K562 (cell line): ENCODE measurements around the gene ATG13. TPM values are rescaled to one million over a fixed set of nuclear protein-coding genes. Genes with fewer than 3 reads are reported as not detected.

Experiments
- BCL6 ChIP-seq: fragments of 250-450 bp; sonication (Bioruptor Pico); IDR thresholded peaks from 2 replicates; pipeline ENCODE4 v1.4.0; 2020
- CCNT2 ChIP-seq: IDR thresholded peaks from 2 replicates; pipeline ENCODE4 v1.6.1; 2011; ENCODE audit warnings: borderline replicate concordance, low read depth, mild to moderate bottlenecking, moderate library complexity, mixed read lengths, low read length; ENCODE audit not compliant: insufficient read length; ENCODE audit errors: extremely low read depth
- FOSL1 ChIP-seq: fragments of 200-800 bp; sonication (Bioruptor generic); conservative IDR thresholded peaks from 2 replicates; pipeline ENCODE4 v1.6.1; 2016; ENCODE audit warnings: missing genetic modification characterization, missing compliant biosample characterization
- HDAC1 ChIP-seq, 2 experiments: fragments of 450-650 bp; IDR thresholded peaks; 2 replicates each; pipeline ENCODE4 v1.6.1; 2016 to 2017; ENCODE audit warnings: inconsistent platforms in 1 of 2, mild to moderate bottlenecking in 1 of 2, moderate library complexity in 1 of 2
- MAFG ChIP-seq: fragments of 450-650 bp; conservative IDR thresholded peaks from 2 replicates; pipeline ENCODE4 v1.6.1; 2016; ENCODE audit warnings: missing genetic modification characterization, missing compliant biosample characterization
- NR2C2 ChIP-seq, 2 experiments: fragments of 200-800 bp in 1 of 2; sonication (Bioruptor generic) in 1 of 2; sonication (generic) in 1 of 2; formaldehyde crosslinking in 1 of 2; IDR thresholded peaks; 2 replicates each; pipeline versions ENCODE4 v1.6.1 to v1.8.0; 2016 to 2022; ENCODE audit warnings: mild to moderate bottlenecking in 1 of 2, missing compliant biosample characterization in 1 of 2, missing genetic modification characterization in 1 of 2, missing genetic modification reagents in 1 of 2
- PHF21A ChIP-seq: fragments of 450-650 bp; IDR thresholded peaks from 2 replicates; pipeline ENCODE4 v1.6.1; 2017; ENCODE audit warnings: low read depth, borderline replicate concordance
- RNF2 ChIP-seq: sonication (generic); IDR thresholded peaks from 2 replicates; pipeline ENCODE4 v1.6.1; 2016
- SRSF1 ChIP-seq: fragments of 200-400 bp; formaldehyde crosslinking; IDR thresholded peaks from 2 replicates; pipeline ENCODE4 v1.6.1; 2017; ENCODE audit warnings: mild to moderate bottlenecking, low read depth, low read length, moderate library complexity
- TEAD4 ChIP-seq, 2 experiments: sonication (generic) in 1 of 2; formaldehyde crosslinking in 1 of 2; IDR thresholded peaks; 2 replicates each; pipeline versions ENCODE4 v1.6.1 to v1.8.0; 2012 to 2022; ENCODE audit warnings: borderline replicate concordance in 1 of 2, inconsistent platforms in 1 of 2, low read length in 1 of 2, mild to moderate bottlenecking in 1 of 2, missing genetic modification reagents in 1 of 2
- TRIM24 ChIP-seq, 2 experiments: fragments of 450-650 bp; IDR thresholded peaks; 2 replicates each; pipeline ENCODE4 v1.6.1; 2016
- ZFP30 ChIP-seq: fragments of 250-450 bp; sonication (Bioruptor Pico); IDR thresholded peaks from 2 replicates; pipeline ENCODE4 v1.8.0; 2022; ENCODE audit warnings: moderate library complexity, mild to moderate bottlenecking, inconsistent platforms, borderline replicate concordance
- ZKSCAN1 ChIP-seq: fragments of 150-350 bp; IDR thresholded peaks from 2 replicates; pipeline ENCODE4 v1.6.1; 2016; ENCODE audit warnings: low read depth, low read length
- polyA plus RNA-seq, 8 experiments: library from polyadenylated mRNA; depleted of rRNA in 4 of 8; stranded (reverse) in 5 of 8; unstranded in 3 of 8; fragments of >200 nt; fragmentation: Nextera tagmentation in 2 of 8; fragmentation: Illumina TruSeq in 1 of 8; extraction: Ambion mirVana in 2 of 8; extraction: Trizol in 1 of 8; gene quantifications; 2 replicates each; pipeline versions ENCODE4 v1.2.1 to v1.2.3, GENCODE V29; 2011 to 2014; ENCODE audit warnings: inconsistent platforms in 1 of 8, missing spikeins in 1 of 8
- total RNA-seq, 7 experiments: library from RNA; depleted of rRNA in 6 of 7; stranded (reverse); fragments of >200 nt in 6 of 7; fragmentation: Illumina TruSeq in 2 of 7; extraction: Trizol in 2 of 7; gene quantifications; 2 replicates each; pipeline versions ENCODE4 v1.2.1 to v1.2.3, GENCODE V29; 2011 to 2021; ENCODE audit warnings: low replicate concordance in 1 of 7
- TF ChIP-seq, protein P1 (sequence below): fragments of 450-650 bp; conservative IDR thresholded peaks from 2 replicates; pipeline ENCODE4 v1.6.1; 2016; ENCODE audit warnings: missing genetic modification characterization, low read depth, mild to moderate bottlenecking, control low read depth, missing compliant biosample characterization
- TF ChIP-seq, protein P2 (sequence below): fragments of 250-450 bp; sonication (Bioruptor Pico); IDR thresholded peaks from 2 replicates; pipeline ENCODE4 v1.4.0; 2020; ENCODE audit warnings: mild to moderate bottlenecking, moderate library complexity, borderline replicate concordance
- TF ChIP-seq, protein P3 (sequence below): fragments of 250-450 bp; sonication (Bioruptor Pico); IDR thresholded peaks from 2 replicates; pipeline ENCODE4 v1.9.0; 2021; ENCODE audit warnings: mild to moderate bottlenecking
- TF ChIP-seq, protein P4 (sequence below): fragments of 450-650 bp; formaldehyde crosslinking; IDR thresholded peaks from 2 replicates; pipeline ENCODE4 v1.4.0; 2020; ENCODE audit warnings: mild to moderate bottlenecking, mixed read lengths

The ATG13 gene
- total and polyA plus RNA-seq, 9 of the 15 experiments (the other 6 are each of a cell fraction or from before 2014, with no cell fraction given) = 13.1 to 61.5 (median 36.5) TPM

DNA sequence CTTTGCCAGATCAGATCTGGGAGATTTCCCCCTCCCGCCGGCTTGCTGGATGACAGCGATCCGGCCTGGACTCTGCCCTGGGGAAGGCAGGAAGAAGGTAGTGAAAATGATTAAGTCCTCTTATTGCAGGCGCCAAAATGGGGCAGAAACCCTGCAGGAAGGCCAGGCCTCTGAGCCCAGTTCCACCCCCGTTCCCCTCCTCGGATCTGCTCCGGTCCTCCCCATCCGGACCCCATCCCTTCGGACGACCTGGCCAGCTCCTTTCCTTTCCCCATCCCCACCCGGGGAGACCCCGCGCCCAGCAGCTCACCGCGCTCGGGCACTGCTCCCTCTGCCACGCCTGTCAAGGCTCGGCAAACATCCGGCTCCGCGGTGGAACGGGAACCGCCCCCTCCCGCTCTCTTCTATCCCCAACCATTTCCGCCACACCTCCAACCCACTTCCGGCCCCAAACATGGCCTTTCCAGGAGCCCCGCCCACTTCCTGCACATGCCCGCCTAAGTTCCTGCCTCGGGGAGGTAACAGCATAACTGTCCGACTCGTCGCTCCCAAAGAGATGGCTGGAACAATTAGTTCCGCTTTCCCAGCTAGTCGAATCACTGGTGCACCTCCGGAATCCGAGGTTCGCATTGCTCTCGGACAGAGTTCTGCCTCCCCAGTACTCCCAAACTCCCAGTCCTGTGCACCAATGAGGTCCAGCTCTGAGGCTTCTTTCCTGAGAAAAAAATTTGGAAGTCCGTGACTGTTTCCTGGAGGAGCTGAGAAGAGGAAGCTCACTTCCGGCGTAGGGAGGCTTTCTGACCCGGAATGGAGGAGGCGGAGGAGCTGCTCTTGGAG, 83.1 kb downstream of the ATG13 start, which contains the start of the genes ARHGAP1 and ZNF408 (continued):
- TF ChIP-seq HDAC1 (IDR thresholded peaks at IDR 0.05) = peak in 1 of 2 experiments; percentile 97; a peak in 3 of 4 replicates
- TF ChIP-seq SRSF1 = no peak
- TF ChIP-seq TEAD4 (IDR thresholded peaks at IDR 0.05; ENCODE audit: low read length) = peak; percentile 77
- no peak for TF ChIP-seq TEAD4 (CRISPR knock-in tag; IDR thresholded peaks at IDR 0.05; ENCODE audit: borderline replicate concordance)
- TF ChIP-seq, protein P1, sequence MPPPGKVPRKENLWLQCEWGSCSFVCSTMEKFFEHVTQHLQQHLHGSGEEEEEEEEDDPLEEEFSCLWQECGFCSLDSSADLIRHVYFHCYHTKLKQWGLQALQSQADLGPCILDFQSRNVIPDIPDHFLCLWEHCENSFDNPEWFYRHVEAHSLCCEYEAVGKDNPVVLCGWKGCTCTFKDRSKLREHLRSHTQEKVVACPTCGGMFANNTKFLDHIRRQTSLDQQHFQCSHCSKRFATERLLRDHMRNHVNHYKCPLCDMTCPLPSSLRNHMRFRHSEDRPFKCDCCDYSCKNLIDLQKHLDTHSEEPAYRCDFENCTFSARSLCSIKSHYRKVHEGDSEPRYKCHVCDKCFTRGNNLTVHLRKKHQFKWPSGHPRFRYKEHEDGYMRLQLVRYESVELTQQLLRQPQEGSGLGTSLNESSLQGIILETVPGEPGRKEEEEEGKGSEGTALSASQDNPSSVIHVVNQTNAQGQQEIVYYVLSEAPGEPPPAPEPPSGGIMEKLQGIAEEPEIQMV (tag) = no peak
- TF ChIP-seq CCNT2 = peak; percentile 51
- TF ChIP-seq BCL6 = no peak
- TF ChIP-seq MAFG (tag) = no peak
- TF ChIP-seq, protein P2, sequence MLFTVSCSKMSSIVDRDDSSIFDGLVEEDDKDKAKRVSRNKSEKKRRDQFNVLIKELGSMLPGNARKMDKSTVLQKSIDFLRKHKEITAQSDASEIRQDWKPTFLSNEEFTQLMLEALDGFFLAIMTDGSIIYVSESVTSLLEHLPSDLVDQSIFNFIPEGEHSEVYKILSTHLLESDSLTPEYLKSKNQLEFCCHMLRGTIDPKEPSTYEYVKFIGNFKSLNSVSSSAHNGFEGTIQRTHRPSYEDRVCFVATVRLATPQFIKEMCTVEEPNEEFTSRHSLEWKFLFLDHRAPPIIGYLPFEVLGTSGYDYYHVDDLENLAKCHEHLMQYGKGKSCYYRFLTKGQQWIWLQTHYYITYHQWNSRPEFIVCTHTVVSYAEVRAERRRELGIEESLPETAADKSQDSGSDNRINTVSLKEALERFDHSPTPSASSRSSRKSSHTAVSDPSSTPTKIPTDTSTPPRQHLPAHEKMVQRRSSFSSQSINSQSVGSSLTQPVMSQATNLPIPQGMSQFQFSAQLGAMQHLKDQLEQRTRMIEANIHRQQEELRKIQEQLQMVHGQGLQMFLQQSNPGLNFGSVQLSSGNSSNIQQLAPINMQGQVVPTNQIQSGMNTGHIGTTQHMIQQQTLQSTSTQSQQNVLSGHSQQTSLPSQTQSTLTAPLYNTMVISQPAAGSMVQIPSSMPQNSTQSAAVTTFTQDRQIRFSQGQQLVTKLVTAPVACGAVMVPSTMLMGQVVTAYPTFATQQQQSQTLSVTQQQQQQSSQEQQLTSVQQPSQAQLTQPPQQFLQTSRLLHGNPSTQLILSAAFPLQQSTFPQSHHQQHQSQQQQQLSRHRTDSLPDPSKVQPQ (CRISPR knock-in tag) = no peak
- peak; percentile 66; the same call in 1 of the 2 replicates for TF ChIP-seq PHF21A
- peak; percentile 68; the same call in 1 of the 2 replicates for TF ChIP-seq ZKSCAN1
- TF ChIP-seq NR2C2 (CRISPR knock-in tag; IDR thresholded peaks at IDR 0.05) = no peak; the same call in none of the 2 replicates
- TF ChIP-seq NR2C2 (tag; IDR thresholded peaks at IDR 0.05) = peak; percentile 97
- TF ChIP-seq, protein P3, sequence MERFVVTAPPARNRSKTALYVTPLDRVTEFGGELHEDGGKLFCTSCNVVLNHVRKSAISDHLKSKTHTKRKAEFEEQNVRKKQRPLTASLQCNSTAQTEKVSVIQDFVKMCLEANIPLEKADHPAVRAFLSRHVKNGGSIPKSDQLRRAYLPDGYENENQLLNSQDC (CRISPR knock-in tag) = no peak
- no peak for TF ChIP-seq ZFP30 (CRISPR knock-in tag)
- TF ChIP-seq, protein P4, sequence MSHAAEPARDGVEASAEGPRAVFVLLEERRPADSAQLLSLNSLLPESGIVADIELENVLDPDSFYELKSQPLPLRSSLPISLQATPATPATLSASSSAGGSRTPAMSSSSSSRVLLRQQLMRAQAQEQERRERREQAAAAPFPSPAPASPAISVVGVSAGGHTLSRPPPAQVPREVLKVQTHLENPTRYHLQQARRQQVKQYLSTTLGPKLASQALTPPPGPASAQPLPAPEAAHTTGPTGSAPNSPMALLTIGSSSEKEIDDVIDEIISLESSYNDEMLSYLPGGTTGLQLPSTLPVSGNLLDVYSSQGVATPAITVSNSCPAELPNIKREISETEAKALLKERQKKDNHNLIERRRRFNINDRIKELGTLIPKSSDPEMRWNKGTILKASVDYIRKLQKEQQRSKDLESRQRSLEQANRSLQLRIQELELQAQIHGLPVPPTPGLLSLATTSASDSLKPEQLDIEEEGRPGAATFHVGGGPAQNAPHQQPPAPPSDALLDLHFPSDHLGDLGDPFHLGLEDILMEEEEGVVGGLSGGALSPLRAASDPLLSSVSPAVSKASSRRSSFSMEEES (CRISPR knock-in tag) = no peak
- TF ChIP-seq TRIM24 (IDR thresholded peaks at IDR 0.05) = peak in 1 of 2 experiments; percentile 100; a peak in 2 of 4 replicates
- no peak; the same call in none of the 2 replicates for TF ChIP-seq FOSL1 (tag)
- no peak for TF ChIP-seq RNF2
